Activated CD8-positive, alpha-beta memory T cell treated with anti-CD3 and anti-CD28 coated beads for 36 hours (primary cell): ENCODE results near the gene TMEM150C. TPM values are rescaled to one million over a fixed set of nuclear protein-coding genes. Genes with fewer than 3 reads are reported as not detected.
"Not testable (repeated sequence)": the region's sequence is repeated elsewhere in the genome, so short reads cannot be mapped to it uniquely, and the experiment has no call there.

Experiments used
- CTCF ChIA-PET: fragments of 350-600 bp; sonication (Branson Sonifier 250); formaldehyde crosslinking; loops from one replicate; lab custom pipeline; 2021; ENCODE audit warnings: antibody characterized with exemption; lab: Charles Lee
- POLR2A ChIA-PET: fragments of 350-600 bp; sonication (Branson Sonifier 250); formaldehyde crosslinking; loops from one replicate; lab custom pipeline; 2021; ENCODE audit warnings: antibody characterized with exemption; lab: Charles Lee
- total RNA-seq, 2 experiments: library from RNA; stranded (reverse); gene quantifications; one replicate each; pipeline ENCODE4 v1.2.3, GENCODE V29; 2021

The TMEM150C gene
- total RNA-seq, 2 experiments from 2014 or later, result not detected

DNA sequence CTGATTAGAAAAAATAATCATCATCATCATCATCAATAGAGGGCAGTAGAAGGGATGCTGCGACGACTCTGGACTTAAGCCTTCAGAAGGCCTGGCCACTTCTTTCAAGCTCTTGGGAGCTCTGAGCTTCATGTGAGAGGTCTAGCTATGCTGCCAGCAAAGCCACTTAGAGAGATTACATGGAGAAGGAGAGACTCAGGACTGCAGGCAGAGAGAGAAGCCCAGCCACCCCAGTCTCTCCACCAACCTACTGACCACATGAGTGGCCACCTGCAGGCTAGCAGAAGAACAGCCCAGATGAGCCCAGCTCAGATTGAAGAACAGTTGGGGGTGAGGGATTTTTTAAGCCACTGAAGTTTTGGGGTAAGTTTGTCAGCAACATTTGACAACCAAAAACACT, 17.1 kb upstream of the TMEM150C start:
- ChIA-PET POLR2A (no interaction called here), CTCF (no interaction called here)

- ChIA-PET POLR2A (no interaction called here), CTCF (no interaction called here)
Observed at GRCh38 chr4:82577451-82577850, 15.7 kb upstream of the TMEM150C start.

- CTCF ChIA-PET, result no interaction called here
- POLR2A ChIA-PET, result no interaction called here
Observed at GRCh38 chr4:82569727-82570126, 7.9 kb upstream of the TMEM150C start.

DNA sequence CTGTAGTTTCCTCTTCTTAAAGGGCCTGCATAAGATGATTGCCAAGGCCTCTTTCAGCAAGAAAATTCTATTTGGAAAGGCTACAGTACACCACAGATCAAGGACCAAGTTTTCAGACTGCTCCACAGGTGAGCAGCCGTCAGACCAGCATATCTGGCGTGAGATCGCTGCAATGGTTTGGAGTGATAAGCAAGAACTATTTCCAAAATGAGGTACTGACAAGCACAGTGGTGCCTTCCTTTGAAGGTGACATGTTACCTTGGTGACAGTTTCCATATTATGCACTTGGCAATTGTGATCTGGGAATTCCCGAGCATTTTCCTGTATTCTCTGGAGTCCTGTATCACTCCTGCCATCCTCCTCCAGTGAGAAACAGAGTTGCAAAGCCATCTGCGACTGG, 7.3 kb upstream of the TMEM150C start:
- CTCF ChIA-PET, result no interaction called here
- POLR2A ChIA-PET, result no interaction called here

DNA sequence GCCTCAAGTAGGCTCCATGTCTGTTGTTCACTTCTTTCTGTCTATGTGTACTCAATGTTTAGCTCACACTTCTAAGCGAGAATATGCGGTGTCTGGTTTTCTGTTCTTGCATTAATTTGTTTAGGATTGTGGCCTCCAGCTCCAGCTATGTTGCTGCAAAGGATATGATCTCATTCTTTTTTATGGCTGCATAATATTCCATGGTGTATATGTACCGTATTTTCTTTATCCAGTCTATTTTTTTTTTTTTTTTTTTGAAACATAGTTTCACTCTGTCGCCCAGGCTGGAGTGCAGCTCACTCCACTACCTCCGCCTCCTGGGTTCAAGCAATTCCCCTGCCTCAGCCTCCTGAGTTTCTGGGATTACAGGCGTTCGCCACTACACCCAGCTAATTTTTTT, 5.7 kb upstream of the TMEM150C start:
- POLR2A ChIA-PET, result no interaction called here
- CTCF ChIA-PET, result no interaction called here

GRCh38 chr4:82562564-82562854, 721 bp upstream of the TMEM150C start:
- POLR2A ChIA-PET, result no interaction called here
- CTCF ChIA-PET, result no interaction called here

- CTCF ChIA-PET, result no interaction called here
- POLR2A ChIA-PET, result no interaction called here
Observed at GRCh38 chr4:82560853-82561785, 669 bp downstream of the TMEM150C start.

DNA sequence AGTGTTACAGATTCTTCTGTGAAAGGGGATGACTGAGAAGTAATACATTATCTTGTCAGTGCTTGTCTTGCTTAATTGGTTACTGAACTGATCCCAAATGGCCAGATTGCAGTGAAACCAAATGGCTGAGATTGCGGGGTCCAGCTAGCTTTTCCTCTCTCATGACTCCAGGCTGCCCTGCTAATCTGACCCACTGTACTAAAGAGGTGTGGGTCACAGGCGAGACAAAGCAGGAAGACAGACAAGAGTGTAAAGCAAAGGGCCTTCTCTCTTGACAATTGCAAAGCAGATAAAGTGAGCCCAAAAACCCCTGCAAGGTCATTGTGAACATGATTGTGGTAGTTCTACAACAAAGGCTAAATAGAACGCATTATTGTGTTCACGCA, 2.1 kb downstream of the TMEM150C start:
- POLR2A ChIA-PET, result no interaction called here
- CTCF ChIA-PET, result no interaction called here

DNA sequence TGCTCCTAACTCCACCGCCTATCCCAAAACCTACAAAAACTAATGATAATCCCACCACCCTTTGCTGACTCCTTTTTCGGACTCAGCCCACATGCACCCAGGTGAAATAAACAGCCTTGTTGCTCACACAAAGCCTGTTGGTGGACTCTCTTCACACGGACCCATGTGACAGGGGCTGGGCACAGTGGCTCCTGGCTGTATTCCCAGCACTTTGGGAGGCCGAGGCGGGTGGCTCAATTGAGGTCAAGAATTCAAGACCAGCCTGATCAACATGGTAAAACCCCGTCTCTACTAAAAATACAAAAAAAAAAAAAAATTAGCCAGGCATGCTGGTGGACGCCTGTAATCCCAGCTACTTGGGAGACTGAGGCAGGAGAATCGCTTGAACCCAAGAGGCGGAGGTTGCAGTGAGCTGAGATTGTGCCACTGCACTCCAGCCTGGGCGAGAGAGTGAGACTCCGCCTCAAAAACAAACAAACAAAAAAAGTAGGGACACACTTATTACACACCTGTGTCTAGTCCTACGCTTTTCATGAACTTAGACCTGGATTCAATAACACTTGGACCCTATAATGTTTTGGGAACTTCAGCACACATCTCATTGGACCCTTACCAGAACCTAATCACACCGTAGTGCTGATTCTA, 2.6 kb downstream of the TMEM150C start:
- POLR2A ChIA-PET, result interaction anchor here (0.5 kb wide), 1 partner anchor 182 kb away, joined by 5 read pairs; no protein-coding TSS in a partner anchor
- CTCF ChIA-PET, result not testable (repeated sequence)

GRCh38 chr4:82555276-82555675, 6.5 kb downstream of the TMEM150C start:
- POLR2A ChIA-PET, result no interaction called here
- CTCF ChIA-PET, result no interaction called here

DNA sequence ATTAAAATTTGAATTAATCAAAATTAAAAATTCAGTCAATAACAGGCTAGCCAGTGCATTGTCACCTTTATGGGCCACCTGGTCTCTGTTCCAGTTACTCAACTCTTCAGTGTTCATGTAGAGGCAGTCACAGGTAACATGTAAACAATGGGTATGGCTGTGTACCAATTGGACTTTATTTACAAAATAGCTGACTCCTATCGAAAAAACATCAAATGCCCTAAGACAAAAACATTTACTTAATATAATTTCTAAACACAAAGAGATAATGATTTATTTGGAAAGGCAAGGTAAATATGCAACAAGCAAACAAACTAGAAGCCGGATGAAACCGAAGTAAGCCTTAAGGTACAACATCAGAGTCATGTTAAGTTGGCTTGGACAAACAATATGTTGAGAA, 8.8 kb downstream of the TMEM150C start:
- ChIA-PET CTCF (no interaction called here), POLR2A (no interaction called here)

DNA sequence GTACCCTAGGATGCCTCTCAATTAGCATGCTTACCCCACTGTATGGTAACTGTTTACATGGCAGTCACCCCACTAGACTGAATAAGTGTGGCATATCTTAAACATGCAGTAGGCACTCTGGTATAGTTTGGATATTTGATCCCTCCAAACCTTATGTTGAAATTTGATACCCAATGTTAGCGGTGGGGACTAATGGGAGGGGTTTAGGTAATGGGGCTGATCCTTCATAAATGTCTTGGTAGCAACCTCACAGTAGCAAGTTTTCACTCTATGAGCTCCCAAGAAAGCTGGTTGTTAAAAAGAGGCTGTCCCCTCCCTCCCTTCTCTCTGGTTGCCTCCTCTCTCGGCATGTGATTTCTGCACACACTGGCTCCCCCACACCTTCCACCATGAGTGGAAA, 10.1 kb downstream of the TMEM150C start:
- CTCF ChIA-PET, result no interaction called here
- POLR2A ChIA-PET, result no interaction called here

DNA sequence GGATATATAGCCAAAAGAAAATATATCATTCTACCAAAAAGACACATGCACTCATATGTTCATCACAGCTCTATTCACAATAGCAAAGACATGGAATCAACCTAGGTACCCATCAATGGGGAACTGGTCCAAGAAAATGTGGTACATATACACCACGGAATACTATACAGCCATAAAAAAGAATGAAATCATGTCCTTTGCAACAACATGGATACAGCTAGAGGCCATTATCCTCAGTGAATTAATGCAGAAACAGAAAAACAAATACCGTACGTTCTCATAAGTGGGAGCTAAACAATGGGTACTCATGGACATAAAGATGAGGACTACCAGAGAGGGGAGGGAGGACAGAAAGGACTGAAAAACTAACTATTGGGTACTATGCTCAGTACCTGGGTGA, 13.9 kb downstream of the TMEM150C start:
- POLR2A ChIA-PET, CTCF ChIA-PET: not testable (repeated sequence)

GRCh38 chr4:82543131-82543530, 18.7 kb downstream of the TMEM150C start:
- POLR2A ChIA-PET, result no interaction called here
- CTCF ChIA-PET, result no interaction called here

DNA sequence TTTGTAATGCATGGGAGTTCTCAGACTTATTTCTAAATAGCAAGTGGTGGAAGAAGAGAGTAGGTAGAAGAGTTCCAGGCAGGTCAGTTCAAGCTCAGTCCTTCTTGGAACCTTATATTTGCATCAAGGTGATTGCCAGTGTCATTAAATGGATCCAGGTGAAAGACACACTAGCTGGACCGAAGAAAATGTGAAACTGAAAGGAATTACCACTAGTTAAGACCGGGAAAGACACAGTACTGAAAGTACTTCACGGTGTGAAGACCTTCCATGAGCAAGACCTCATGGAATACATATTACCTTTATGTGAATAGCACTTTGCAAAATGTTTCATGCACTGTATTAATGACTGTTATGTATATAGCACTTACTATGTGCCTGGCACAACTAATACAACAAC, 19.1 kb downstream of the TMEM150C start:
- ChIA-PET CTCF (no interaction called here), POLR2A (no interaction called here)

GRCh38 chr4:82529322-82529721, 32.5 kb downstream of the TMEM150C start:
- ChIA-PET POLR2A (no interaction called here), CTCF (no interaction called here)

- ChIA-PET POLR2A (no interaction called here), CTCF (no interaction called here)
Observed at GRCh38 chr4:82528868-82529267, 32.9 kb downstream of the TMEM150C start.

DNA sequence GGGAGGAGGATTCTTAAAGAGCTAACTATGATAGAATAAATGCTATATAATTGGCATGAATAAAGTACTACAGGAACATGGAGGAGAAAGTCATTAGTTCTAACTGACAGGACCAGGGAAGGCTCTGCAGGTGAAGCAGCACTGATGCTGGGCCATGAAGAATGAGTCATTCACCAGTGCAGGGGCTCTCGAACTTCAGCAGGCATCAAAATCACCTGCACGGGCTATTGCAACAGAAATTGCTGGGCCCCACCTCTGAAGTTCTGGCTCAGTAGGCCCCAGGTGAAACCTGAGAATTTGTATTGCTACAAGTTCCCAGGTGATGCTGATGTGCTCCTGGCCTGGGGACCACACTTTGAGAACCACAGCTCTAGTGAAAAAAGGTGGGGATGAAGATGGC, 33.7 kb downstream of the TMEM150C start:
- POLR2A ChIA-PET, result no interaction called here
- CTCF ChIA-PET, result no interaction called here

- CTCF ChIA-PET, result no interaction called here
- POLR2A ChIA-PET, result no interaction called here
Observed at GRCh38 chr4:82525307-82525911, 36.4 kb downstream of the TMEM150C start.

DNA sequence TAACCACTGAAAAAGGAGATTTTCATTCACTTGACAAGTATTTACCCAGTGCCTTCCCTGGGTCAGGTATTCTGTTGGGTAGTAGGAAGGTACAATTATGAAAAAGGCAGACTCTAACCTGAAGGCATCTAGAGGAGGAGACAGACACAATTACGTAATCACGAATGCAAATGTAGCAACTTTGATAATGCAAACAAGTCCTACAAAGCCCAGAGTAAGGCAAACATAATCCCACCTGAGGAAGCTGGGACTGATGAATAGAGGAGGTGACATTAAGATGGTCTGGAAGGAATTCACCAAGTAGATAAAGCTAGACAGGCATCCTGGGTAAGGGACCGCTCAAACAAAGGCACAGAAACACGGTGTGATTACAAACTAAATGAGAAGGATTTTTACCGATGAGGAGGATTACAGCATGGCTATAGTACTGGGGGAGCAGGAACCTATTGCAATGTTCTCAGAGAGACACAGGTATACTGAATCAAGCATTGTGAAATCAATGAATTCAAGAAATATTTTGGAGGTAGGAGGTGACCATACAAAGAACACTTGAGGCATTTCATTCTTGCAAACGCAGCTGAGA, 37.1 kb downstream of the TMEM150C start:
- POLR2A ChIA-PET, result no interaction called here

GRCh38 chr4:82523179-82523578, 38.6 kb downstream of the TMEM150C start:
- POLR2A ChIA-PET, result no interaction called here
- CTCF ChIA-PET, result no interaction called here

More for the DNA sequence above, 37.1 kb downstream of the TMEM150C start:
- CTCF ChIA-PET, result no interaction called here
